ENCODE data around the gene PCDHGA7.
"Not testable (repeated sequence)": the region's sequence is repeated elsewhere in the genome, so short reads cannot be mapped to it uniquely, and the experiment has no call there.

Gene PCDHGA7

DNA sequence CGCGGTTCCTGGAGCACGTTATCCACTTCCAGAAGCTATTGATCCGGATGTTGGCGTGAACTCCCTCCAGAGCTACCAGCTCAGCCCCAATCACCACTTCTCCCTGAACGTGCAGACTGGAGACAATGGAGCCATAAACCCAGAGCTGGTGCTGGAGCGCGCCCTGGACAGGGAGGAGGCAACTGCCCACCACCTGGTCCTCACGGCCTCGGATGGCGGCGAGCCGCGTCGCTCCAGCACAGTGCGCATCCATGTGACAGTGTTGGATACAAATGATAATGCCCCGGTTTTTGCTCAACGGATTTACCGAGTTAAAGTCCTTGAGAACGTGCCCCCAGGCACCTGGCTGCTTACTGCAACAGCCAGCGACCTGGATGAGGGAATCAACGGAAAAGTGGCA, 20.8 kb downstream of the PCDHGA7 start:
- H3K36me3 ChIP-seq (ENCODE audit: insufficient read depth, low read length): no peaks in the 10 kb centered on the region
- TF ChIP-seq FOXP2 (optimal IDR thresholded peaks at IDR 0.05; ENCODE audit: control extremely low read depth, extremely low read length, insufficient read depth) (no peak), POLR2AphosphoS5 (IDR thresholded peaks at IDR 0.05; ENCODE audit: borderline replicate concordance, low read depth, low read length) (no peak), EZH2 (IDR thresholded peaks at IDR 0.05) (no peak)
- H3K27ac ChIP-seq: no peak overlapping the region
- H3K4me3 ChIP-seq: no peak overlapping the region
- no peak overlapping the region for H3K9ac ChIP-seq (ENCODE audit: insufficient read length)
- H3K9me3 ChIP-seq (ENCODE audit: low read depth, low read length): no peaks in the 10 kb centered on the region
- DNase-seq (ENCODE audit: low read depth, low spot score): no peak

DNA sequence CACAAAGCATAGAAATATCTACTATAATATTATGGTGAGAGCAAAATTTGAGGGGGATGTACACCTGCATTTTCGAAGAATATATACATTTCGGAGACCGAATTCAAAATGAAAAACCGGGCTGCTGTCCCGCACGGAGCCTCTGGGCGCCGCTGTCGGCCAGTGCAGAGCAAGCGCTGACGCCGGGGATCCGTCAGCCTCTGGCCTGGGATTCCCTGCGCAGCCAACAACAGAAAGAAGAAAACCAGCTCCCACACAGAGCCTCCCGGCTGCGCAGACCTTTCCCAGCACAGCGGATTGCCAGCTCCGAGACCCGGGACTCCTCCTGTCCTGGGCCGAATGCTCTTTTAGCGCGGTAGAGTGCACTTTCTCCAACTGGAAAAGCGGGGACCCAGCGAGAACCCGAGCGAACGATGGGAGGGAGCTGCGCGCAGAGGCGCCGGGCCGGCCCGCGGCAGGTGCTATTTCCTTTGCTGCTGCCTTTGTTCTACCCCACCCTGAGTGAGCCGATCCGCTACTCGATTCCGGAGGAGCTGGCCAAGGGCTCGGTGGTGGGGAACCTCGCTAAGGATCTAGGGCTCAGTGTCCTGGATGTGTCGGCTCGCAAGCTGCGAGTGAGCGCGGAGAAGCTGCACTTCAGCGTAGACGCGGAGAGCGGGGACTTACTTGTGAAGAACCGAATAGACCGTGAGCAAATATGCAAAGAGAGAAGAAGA, 25.4 kb downstream of the PCDHGA7 start, which contains the start of gene PCDHGB6:
TSS of gene PCDHGB6 (plus strand) at position 232 of the 716 bp plus-strand sequence. CDS start at position 414, 182 bp downstream.
- H3K36me3 ChIP-seq (ENCODE audit: insufficient read depth, low read length); H3K27ac ChIP-seq; H3K9ac ChIP-seq (ENCODE audit: insufficient read length); H3K4me3 ChIP-seq; H3K9me3 ChIP-seq (ENCODE audit: low read depth, low read length); DNase-seq (ENCODE audit: low read depth, low spot score): not testable (repeated sequence)

DNA sequence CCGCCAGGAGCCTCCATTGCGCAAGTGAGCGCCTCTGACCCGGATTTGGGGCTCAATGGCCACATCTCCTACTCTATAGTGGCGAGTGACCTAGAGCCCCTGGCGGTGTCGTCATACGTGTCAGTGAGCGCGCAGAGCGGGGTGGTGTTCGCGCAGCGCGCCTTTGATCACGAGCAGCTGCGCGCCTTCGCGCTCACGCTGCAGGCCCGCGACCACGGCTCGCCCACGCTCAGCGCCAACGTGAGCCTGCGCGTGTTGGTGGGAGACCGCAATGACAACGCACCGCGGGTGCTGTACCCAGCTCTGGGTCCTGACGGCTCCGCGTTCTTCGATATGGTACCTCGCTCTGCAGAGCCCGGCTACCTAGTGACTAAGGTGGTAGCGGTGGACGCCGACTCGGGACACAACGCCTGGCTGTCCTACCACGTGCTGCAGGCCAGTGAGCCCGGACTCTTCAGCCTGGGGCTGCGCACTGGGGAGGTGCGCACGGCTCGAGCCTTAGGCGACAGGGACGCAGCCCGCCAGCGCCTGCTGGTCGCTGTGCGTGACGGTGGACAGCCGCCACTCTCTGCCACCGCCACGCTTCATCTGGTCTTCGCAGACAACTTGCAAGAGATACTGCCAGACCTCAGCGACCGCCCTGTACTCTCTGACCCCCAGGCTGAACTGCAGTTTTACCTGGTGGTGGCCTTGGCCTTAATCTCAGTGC, 27.2 kb downstream of the PCDHGA7 start:
- Histone ChIP-seq H3K4me3 (no peak overlapping the region), H3K9me3 (ENCODE audit: low read depth, low read length) (no peaks in the 10 kb centered on the region)

DNA sequence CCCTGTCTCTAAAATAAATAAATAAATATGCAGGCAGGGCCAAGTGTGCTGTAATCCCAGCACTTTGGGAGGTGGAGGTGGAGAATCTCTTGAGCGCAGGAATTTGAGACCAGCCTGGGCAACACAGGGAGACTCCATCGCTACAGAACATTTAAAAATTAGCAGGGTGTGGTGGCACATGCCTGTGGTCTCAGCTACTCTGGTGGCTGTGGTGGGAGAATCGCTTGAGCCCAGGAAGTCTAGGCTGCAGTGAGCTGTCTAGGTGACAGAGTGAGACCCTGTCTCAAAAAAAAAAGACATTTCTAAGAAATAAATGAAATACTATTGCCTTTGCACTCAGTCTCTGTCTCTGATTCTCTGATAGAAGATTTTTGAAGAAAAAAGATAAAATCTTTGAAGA, 29.0 kb downstream of the PCDHGA7 start:
- H3K9ac ChIP-seq (ENCODE audit: insufficient read length): no peak overlapping the region
- DNase-seq (ENCODE audit: low read depth, low spot score): no peak
- no peaks in the 10 kb centered on the region for H3K36me3 ChIP-seq (ENCODE audit: insufficient read depth, low read length)
- no peak overlapping the region for H3K27ac ChIP-seq
- H3K9me3 ChIP-seq (ENCODE audit: low read depth, low read length): no peaks in the 10 kb centered on the region
- TF ChIP-seq FOXP2 (optimal IDR thresholded peaks at IDR 0.05; ENCODE audit: control extremely low read depth, extremely low read length, insufficient read depth) (no peak), POLR2AphosphoS5 (IDR thresholded peaks at IDR 0.05; ENCODE audit: borderline replicate concordance, low read depth, low read length) (no peak), EZH2 (IDR thresholded peaks at IDR 0.05) (no peak)
- H3K4me3 ChIP-seq: no peak overlapping the region

More for the DNA sequence above, 27.2 kb downstream of the PCDHGA7 start:
- Histone ChIP-seq H3K27ac (no peak overlapping the region), H3K36me3 (ENCODE audit: insufficient read depth, low read length) (no peaks in the 10 kb centered on the region), H3K9ac (ENCODE audit: insufficient read length) (no peak overlapping the region)
- TF ChIP-seq FOXP2 (optimal IDR thresholded peaks at IDR 0.05; ENCODE audit: control extremely low read depth, extremely low read length, insufficient read depth) (no peak), POLR2AphosphoS5 (IDR thresholded peaks at IDR 0.05; ENCODE audit: borderline replicate concordance, low read depth, low read length) (no peak), EZH2 (IDR thresholded peaks at IDR 0.05) (no peak)
- DNase-seq (ENCODE audit: low read depth, low spot score): no peak

DNA sequence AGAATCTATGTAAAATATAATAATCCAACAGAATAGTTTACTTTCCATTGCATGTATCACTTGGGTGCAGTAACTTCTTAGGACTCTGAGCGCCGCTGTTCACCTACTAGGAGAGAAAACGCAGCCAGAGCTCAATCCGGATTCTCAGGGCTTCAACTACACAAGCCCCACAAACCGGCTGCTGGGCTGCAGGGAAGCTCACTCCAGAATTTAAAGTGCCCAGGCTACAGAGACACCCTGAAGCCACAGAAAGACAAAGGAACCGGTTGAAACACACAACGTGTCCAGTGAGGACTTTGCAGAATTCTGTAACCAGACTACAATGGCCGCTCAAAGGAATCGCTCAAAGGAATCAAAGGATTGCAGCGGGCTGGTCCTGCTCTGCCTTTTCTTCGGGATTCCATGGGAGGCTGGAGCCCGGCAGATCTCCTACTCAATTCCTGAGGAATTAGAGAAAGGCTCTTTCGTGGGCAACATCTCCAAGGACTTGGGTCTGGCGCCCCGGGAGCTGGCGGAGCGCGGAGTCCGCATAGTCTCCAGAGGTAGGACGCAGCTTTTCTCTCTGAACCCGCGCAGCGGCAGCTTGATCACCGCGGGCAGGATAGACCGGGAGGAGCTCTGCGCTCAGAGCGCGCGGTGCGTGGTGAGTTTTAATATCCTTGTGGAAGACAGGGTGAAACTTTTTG, 30.5 kb downstream of the PCDHGA7 start, which contains the start of gene PCDHGA10:
TSS of gene PCDHGA10 (plus strand) at position 134 of the 686 bp plus-strand sequence. CDS start at position 323, 189 bp downstream.
- Histone ChIP-seq H3K27ac (no peak within 1 kb of the TSS), H3K36me3 (ENCODE audit: insufficient read depth, low read length) (no peaks in the 10 kb centered on the region), H3K9me3 (ENCODE audit: low read depth, low read length) (no peaks in the 10 kb centered on the region), H3K9ac (ENCODE audit: insufficient read length) (no peak within 1 kb of the TSS), H3K4me3 (no peak within 1 kb of the TSS)
- TF ChIP-seq POLR2AphosphoS5 (IDR thresholded peaks at IDR 0.05; ENCODE audit: borderline replicate concordance, low read depth, low read length): no peak
- no peak for TF ChIP-seq FOXP2 (optimal IDR thresholded peaks at IDR 0.05; ENCODE audit: control extremely low read depth, extremely low read length, insufficient read depth)
- no peak for TF ChIP-seq EZH2 (IDR thresholded peaks at IDR 0.05)
- no peak for DNase-seq (ENCODE audit: low read depth, low spot score)

DNA sequence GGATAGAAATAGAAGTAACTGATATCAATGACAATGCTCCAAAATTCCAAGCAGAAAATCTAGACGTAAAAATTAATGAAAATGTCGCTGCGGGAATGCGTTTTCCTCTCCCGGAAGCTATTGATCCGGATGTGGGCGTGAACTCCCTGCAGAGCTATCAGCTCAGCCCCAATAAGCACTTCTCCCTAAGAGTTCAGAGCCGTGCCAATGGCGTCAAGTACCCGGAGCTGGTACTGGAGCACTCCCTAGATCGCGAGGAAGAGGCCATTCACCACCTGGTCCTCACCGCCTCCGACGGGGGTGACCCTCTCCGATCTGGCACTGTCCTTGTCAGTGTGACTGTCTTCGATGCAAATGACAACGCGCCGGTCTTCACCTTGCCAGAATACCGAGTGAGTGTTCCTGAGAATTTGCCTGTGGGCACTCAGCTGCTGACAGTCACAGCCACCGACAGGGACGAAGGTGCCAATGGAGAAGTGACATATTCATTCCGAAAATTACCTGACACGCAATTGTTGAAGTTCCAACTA, 31.1 kb downstream of the PCDHGA7 start:
- no peak overlapping the region for H3K27ac ChIP-seq
- no peak overlapping the region for H3K4me3 ChIP-seq
- no peaks in the 10 kb centered on the region for H3K36me3 ChIP-seq (ENCODE audit: insufficient read depth, low read length)
- no peak for DNase-seq (ENCODE audit: low read depth, low spot score)
- H3K9me3 ChIP-seq (ENCODE audit: low read depth, low read length): no peaks in the 10 kb centered on the region
- H3K9ac ChIP-seq (ENCODE audit: insufficient read length): no peak overlapping the region
- TF ChIP-seq FOXP2 (optimal IDR thresholded peaks at IDR 0.05; ENCODE audit: control extremely low read depth, extremely low read length, insufficient read depth) (no peak), POLR2AphosphoS5 (IDR thresholded peaks at IDR 0.05; ENCODE audit: borderline replicate concordance, low read depth, low read length) (no peak), EZH2 (IDR thresholded peaks at IDR 0.05) (no peak)

DNA sequence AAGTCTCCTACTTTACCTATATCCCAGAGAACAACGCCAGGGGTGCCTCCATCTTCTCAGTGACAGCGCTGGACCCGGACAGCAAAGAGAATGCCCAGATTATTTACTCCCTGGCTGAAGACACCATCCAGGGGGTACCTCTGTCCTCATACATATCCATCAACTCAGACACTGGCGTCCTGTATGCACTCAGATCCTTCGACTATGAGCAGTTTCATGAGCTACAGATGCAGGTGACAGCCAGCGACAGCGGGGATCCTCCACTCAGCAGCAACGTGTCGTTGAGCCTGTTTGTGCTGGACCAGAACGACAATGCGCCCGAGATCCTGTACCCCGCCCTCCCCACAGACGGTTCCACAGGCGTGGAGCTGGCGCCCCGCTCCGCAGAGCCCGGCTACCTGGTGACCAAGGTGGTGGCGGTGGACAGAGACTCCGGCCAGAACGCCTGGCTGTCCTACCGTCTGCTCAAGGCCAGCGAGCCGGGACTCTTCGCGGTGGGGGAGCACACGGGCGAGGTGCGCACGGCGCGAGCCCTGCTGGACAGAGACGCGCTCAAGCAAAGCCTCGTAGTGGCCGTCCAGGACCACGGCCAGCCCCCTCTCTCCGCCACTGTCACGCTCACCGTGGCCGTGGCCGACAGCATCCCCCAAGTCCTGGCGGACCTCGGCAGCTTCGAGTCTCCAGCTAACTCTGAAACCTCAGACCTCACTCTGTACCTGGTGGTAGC, 32.2 kb downstream of the PCDHGA7 start:
- DNase-seq (ENCODE audit: low read depth, low spot score); H3K9ac ChIP-seq (ENCODE audit: insufficient read length); H3K36me3 ChIP-seq (ENCODE audit: insufficient read depth, low read length); H3K4me3 ChIP-seq; H3K9me3 ChIP-seq (ENCODE audit: low read depth, low read length); H3K27ac ChIP-seq: not testable (repeated sequence)

DNA sequence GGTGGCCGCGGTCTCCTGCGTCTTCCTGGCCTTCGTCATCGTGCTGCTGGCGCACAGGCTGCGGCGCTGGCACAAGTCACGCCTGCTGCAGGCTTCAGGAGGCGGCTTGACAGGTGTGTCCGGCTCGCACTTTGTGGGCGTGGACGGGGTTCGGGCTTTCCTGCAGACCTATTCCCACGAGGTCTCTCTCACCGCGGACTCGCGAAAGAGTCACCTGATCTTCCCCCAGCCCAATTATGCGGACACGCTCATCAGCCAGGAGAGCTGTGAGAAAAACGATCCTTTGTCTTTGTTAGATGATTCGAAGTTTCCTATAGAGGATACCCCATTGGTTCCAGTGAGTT, 32.7 kb downstream of the PCDHGA7 start:
- H3K36me3 ChIP-seq (ENCODE audit: insufficient read depth, low read length); H3K9ac ChIP-seq (ENCODE audit: insufficient read length); DNase-seq (ENCODE audit: low read depth, low spot score); H3K4me3 ChIP-seq; H3K9me3 ChIP-seq (ENCODE audit: low read depth, low read length); H3K27ac ChIP-seq: not testable (repeated sequence)

DNA sequence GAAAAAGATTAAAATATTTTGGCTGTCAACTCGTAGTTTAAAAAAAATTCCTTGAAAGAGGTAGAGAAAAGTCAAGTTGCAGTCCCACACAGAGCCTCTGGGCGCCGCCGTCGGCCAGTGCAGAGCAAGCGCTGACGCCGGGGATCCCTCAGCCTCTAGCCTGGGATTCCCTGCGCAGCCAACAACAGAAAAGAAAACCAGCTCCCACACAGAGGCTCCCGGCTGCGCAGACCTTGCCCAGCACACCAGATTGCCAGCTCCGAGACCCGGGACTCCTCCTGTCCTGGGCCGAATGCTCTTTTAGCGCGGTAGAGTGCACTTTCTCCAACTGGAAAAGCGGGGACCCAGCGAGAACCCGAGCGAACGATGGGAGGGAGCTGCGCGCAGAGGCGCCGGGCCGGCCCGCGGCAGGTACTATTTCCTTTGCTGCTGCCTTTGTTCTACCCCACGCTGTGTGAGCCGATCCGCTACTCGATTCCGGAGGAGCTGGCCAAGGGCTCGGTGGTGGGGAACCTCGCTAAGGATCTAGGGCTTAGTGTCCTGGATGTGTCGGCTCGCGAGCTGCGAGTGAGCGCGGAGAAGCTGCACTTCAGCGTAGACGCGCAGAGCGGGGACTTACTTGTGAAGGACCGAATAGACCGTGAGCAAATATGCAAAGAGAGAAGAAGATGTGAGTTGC, 35.1 kb downstream of the PCDHGA7 start, which contains the start of gene PCDHGB7:
TSS of gene PCDHGB7 (plus strand) at position 184 of the 679 bp plus-strand sequence. CDS start at position 367, 183 bp downstream.
- not testable (repeated sequence) for DNase-seq (ENCODE audit: low read depth, low spot score); H3K4me3 ChIP-seq

More for the DNA sequence above, 35.1 kb downstream of the PCDHGA7 start, which contains the start of gene PCDHGB7:
- H3K9me3 ChIP-seq (ENCODE audit: low read depth, low read length); H3K9ac ChIP-seq (ENCODE audit: insufficient read length); H3K27ac ChIP-seq; H3K36me3 ChIP-seq (ENCODE audit: insufficient read depth, low read length): not testable (repeated sequence)

Measured in SK-N-MC (cell line).